Choroid plexus epithelial cell (primary cell): Measurements from ENCODE around the gene SHMT2.

Experiments used
- DNase-seq: peaks from one replicate; pipeline ENCODE4 v3.0.0-alpha.2; 2010; ENCODE audit warnings: low read depth
- H3K4me3 ChIP-seq: 2 replicates; pipeline ENCODE4 v1.5.1; 2011; ENCODE audit warnings: low read depth, mild to moderate bottlenecking, control low read depth, low read length, moderate library complexity
- CTCF ChIP-seq: conservative IDR thresholded peaks from 2 replicates; pipeline ENCODE4 v1.5.1; 2011; ENCODE audit warnings: low read depth, mild to moderate bottlenecking, control low read depth, inconsistent platforms, low read length, moderate library complexity

SHMT2 gene

GRCh38 chr12:57203791-57204190 lies 25.7 kb upstream of the SHMT2 start:
- no peak for TF ChIP-seq CTCF
- H3K4me3 ChIP-seq: no peak overlapping the region
- DNase-seq: no peak

- H3K4me3 ChIP-seq: no peak overlapping the region
- no peak for DNase-seq
- TF ChIP-seq CTCF: no peak
Observed at GRCh38 chr12:57204454-57204853, 25.1 kb upstream of the SHMT2 start.

GRCh38 chr12:57205186-57205585 lies 24.3 kb upstream of the SHMT2 start:
- no peak overlapping the region for H3K4me3 ChIP-seq
- DNase-seq: no peak
- TF ChIP-seq CTCF: no peak

- DNase-seq: no peak
- no peak overlapping the region for H3K4me3 ChIP-seq
- TF ChIP-seq CTCF: no peak
Observed at GRCh38 chr12:57205931-57206330, 23.6 kb upstream of the SHMT2 start.

GRCh38 chr12:57207731-57208630 lies 21.5 kb upstream of the SHMT2 start:
- DNase-seq: no peak
- H3K4me3 ChIP-seq: no peak overlapping the region
- TF ChIP-seq CTCF: no peak

- no peak for DNase-seq
- TF ChIP-seq CTCF: no peak
- H3K4me3 ChIP-seq: no peak overlapping the region
Observed at GRCh38 chr12:57208631-57209282, 20.8 kb upstream of the SHMT2 start.
